H1 (cell line): ENCODE measurements around the gene RELN. TPM values are rescaled to one million over a fixed set of nuclear protein-coding genes. Genes with fewer than 3 reads are reported as not detected.

Experiments
- CTCF ChIA-PET: fragments of 300-600 bp; sonication (Branson Sonifier 250); formaldehyde crosslinking; loops from one replicate; lab custom pipeline; 2021; ENCODE audit not compliant: partially characterized antibody; lab: Charles Lee
- POLR2A ChIA-PET: fragments of 300-600 bp; sonication (Branson Sonifier 250); formaldehyde crosslinking; loops from one replicate; lab custom pipeline; 2021; ENCODE audit warnings: inconsistent platforms; ENCODE audit not compliant: partially characterized antibody; lab: Charles Lee
- DNase-seq, 2 experiments: peaks; one replicate each; pipeline versions ENCODE4 v3.0.0 to v3.0.0-alpha.2; 2010 to 2022; ENCODE audit warnings: low spot score in 2 of 2, low read depth in 1 of 2, mixed read lengths in 1 of 2
- FAIRE-seq: peaks from 2 replicates; lab custom pipeline; 2011; peaks lifted over from hg19 to GRCh38; lab: Jason Lieb, UNC
- H2AFZ ChIP-seq: 2 replicates; pipeline ENCODE4 v1.8.1; 2012; ENCODE audit warnings: low read length, inconsistent platforms
- H2AK5ac ChIP-seq: 2 replicates; pipeline ENCODE4 v1.6.1; 2013; ENCODE audit warnings: low read depth, low read length
- H2BK120ac ChIP-seq: replicated peaks from 2 replicates; pipeline ENCODE3; 2013; ENCODE audit warnings: low read depth, low read length, inconsistent platforms
- H2BK12ac ChIP-seq: 2 replicates; pipeline ENCODE4 v1.6.1; 2013; ENCODE audit warnings: low read depth, low read length
- H2BK15ac ChIP-seq: 2 replicates; pipeline ENCODE4 v1.6.1; 2013; ENCODE audit warnings: low read length
- H2BK20ac ChIP-seq: 2 replicates; pipeline ENCODE4 v1.6.1; 2013; ENCODE audit warnings: low read length
- H2BK5ac ChIP-seq: 2 replicates; pipeline ENCODE4 v1.6.1; 2013; ENCODE audit warnings: low read depth, low read length
- H3K14ac ChIP-seq: 2 replicates; pipeline ENCODE4 v1.6.1; 2013; ENCODE audit warnings: inconsistent platforms; ENCODE audit not compliant: insufficient read length
- H3K18ac ChIP-seq: 2 replicates; pipeline ENCODE4 v1.6.1; 2013; ENCODE audit warnings: low read length; ENCODE audit errors: extremely low read depth
- H3K23ac ChIP-seq: 2 replicates; pipeline ENCODE4 v1.6.1; 2013; ENCODE audit warnings: inconsistent platforms; ENCODE audit not compliant: insufficient read length
- H3K23me2 ChIP-seq: 2 replicates; pipeline ENCODE4 v1.6.1; 2013; ENCODE audit warnings: low read depth, low read length
- H3K27ac ChIP-seq: 2 replicates; pipeline ENCODE4 v1.6.1; 2011; ENCODE audit warnings: low read depth, low read length, inconsistent platforms
- H3K27me3 ChIP-seq, 4 experiments: replicated peaks in 1 of 4; 1 replicate in 1 of 4; 2 replicates in 3 of 4; pipeline versions ENCODE4 v1.6.1 to v1.8.1; 2011 to 2013; ENCODE audit warnings: low read length in 3 of 4, mild to moderate bottlenecking in 3 of 4, inconsistent platforms in 2 of 4, mixed read lengths in 2 of 4, moderate library complexity in 1 of 4; ENCODE audit not compliant: control insufficient read depth in 3 of 4, insufficient read depth in 3 of 4; ENCODE audit errors: extremely low read depth in 1 of 4
- H3K36me3 ChIP-seq, 4 experiments: 2 replicates each; pipeline versions ENCODE4 v1.6.1 to v1.8.1; 2011 to 2013; ENCODE audit warnings: mild to moderate bottlenecking in 4 of 4, low read length in 3 of 4, moderate library complexity in 2 of 4, control low read depth in 1 of 4, inconsistent platforms in 1 of 4; ENCODE audit not compliant: insufficient read depth in 4 of 4, control insufficient read depth in 2 of 4
- H3K4ac ChIP-seq: replicated peaks from 2 replicates; pipeline ENCODE3; 2013; ENCODE audit warnings: low read length, low read depth, mixed read lengths, inconsistent platforms; ENCODE audit not compliant: insufficient read length
- H3K4me1 ChIP-seq, 4 experiments: replicated peaks in 1 of 4; 1 replicate in 1 of 4; 2 replicates in 3 of 4; pipeline versions ENCODE4 v1.6.1 to v1.8.1; 2011 to 2013; ENCODE audit warnings: low read length in 3 of 4, inconsistent platforms in 2 of 4, mixed read lengths in 1 of 4; ENCODE audit not compliant: insufficient read depth in 4 of 4, control insufficient read depth in 3 of 4
- H3K4me2 ChIP-seq, 2 experiments: 2 replicates each; pipeline versions ENCODE4 v1.6.1 to v1.8.1; 2011 to 2013; ENCODE audit warnings: low read depth in 2 of 2, low read length in 2 of 2, control low read depth in 1 of 2, inconsistent platforms in 1 of 2, mild to moderate bottlenecking in 1 of 2; ENCODE audit not compliant: insufficient read depth in 1 of 2
- H3K4me3 ChIP-seq, 4 experiments: fragments of 200-600, 300-600 bp in 1 of 4; sonication (generic), shearing (Covaris generic), sonication (Bioruptor Twin) in 1 of 4; 2 replicates each; pipeline versions ENCODE4 v1.5.1 to v1.8.1; 2011 to 2016; ENCODE audit warnings: low read length in 4 of 4, low read depth in 3 of 4, control low read depth in 2 of 4, inconsistent platforms in 2 of 4, mild to moderate bottlenecking in 2 of 4, mixed read lengths in 1 of 4, moderate library complexity in 1 of 4; ENCODE audit not compliant: insufficient read depth in 2 of 4; ENCODE audit errors: extremely low read depth in 1 of 4
- H3K56ac ChIP-seq: replicated peaks from 2 replicates; pipeline ENCODE3; 2013; ENCODE audit warnings: low read depth, mild to moderate bottlenecking, mixed read lengths, low read length, inconsistent platforms; ENCODE audit not compliant: insufficient read length
- H3K79me1 ChIP-seq: 2 replicates; pipeline ENCODE4 v1.6.1; 2013; ENCODE audit warnings: low read depth, low read length, control low read depth
- H3K79me2 ChIP-seq, 2 experiments: 2 replicates each; pipeline versions ENCODE4 v1.6.1 to v1.8.1; 2012 to 2013; ENCODE audit warnings: low read length in 2 of 2, mild to moderate bottlenecking in 2 of 2, inconsistent platforms in 1 of 2; ENCODE audit not compliant: insufficient read depth in 2 of 2, control insufficient read depth in 1 of 2
- H3K9ac ChIP-seq, 4 experiments: replicated peaks in 1 of 4; 1 replicate in 1 of 4; 2 replicates in 3 of 4; pipeline versions ENCODE4 v1.6.1 to v1.8.1; 2011 to 2013; ENCODE audit warnings: low read depth in 3 of 4, low read length in 3 of 4, control low read depth in 2 of 4, mild to moderate bottlenecking in 2 of 4, moderate library complexity in 2 of 4, inconsistent platforms in 1 of 4; ENCODE audit errors: extremely low read depth in 1 of 4
- H3K9me3 ChIP-seq, 2 experiments: 2 replicates each; pipeline versions ENCODE4 v1.6.1 to v1.8.1; 2012 to 2013; ENCODE audit warnings: mild to moderate bottlenecking in 2 of 2, moderate library complexity in 2 of 2, control low read depth in 1 of 2, inconsistent platforms in 1 of 2, low read depth in 1 of 2, low read length in 1 of 2, mixed read lengths in 1 of 2; ENCODE audit not compliant: insufficient read depth in 2 of 2
- H4K20me1 ChIP-seq, 2 experiments: replicated peaks in 1 of 2; 2 replicates each; pipeline versions ENCODE3 to v1.8.1; 2011 to 2013; ENCODE audit warnings: inconsistent platforms in 2 of 2, low read length in 2 of 2, mild to moderate bottlenecking in 1 of 2; ENCODE audit not compliant: insufficient read depth in 2 of 2, control insufficient read depth in 1 of 2
- H4K5ac ChIP-seq: 2 replicates; pipeline ENCODE4 v1.6.1; 2013; ENCODE audit warnings: low read length, low read depth, mixed read lengths, inconsistent platforms; ENCODE audit not compliant: insufficient read length
- H4K8ac ChIP-seq: 2 replicates; pipeline ENCODE4 v1.8.0; 2013; ENCODE audit warnings: mild to moderate bottlenecking, moderate library complexity, low read length, inconsistent platforms; ENCODE audit not compliant: insufficient read depth; ENCODE audit errors: extremely low read depth
- H4K91ac ChIP-seq: replicated peaks from 2 replicates; pipeline ENCODE3; 2013; ENCODE audit warnings: low read length, mixed read lengths, inconsistent platforms; ENCODE audit not compliant: insufficient read length
- CBX8 ChIP-seq: fragments of 300-800, 300-1000 bp; sonication (generic); IDR thresholded peaks from 2 replicates; pipeline ENCODE4 v1.7.1; 2016; ENCODE audit warnings: low read depth, low read length, borderline replicate concordance
- HDAC2 ChIP-seq, 2 experiments: fragments of 300-600 bp in 1 of 2; sonication (generic) in 1 of 2; IDR thresholded peaks; 2 replicates each; pipeline ENCODE4 v1.6.1; 2011 to 2012; ENCODE audit warnings: low read depth in 2 of 2, low read length in 2 of 2, mild to moderate bottlenecking in 2 of 2, moderate library complexity in 2 of 2, borderline replicate concordance in 1 of 2, inconsistent platforms in 1 of 2
- HDAC6 ChIP-seq: IDR thresholded peaks from one replicate; pipeline ENCODE4 v1.7.1; 2012; ENCODE audit warnings: low read depth, mild to moderate bottlenecking, inconsistent platforms, low read length, moderate library complexity
- POU5F1 ChIP-seq: IDR thresholded peaks from 2 replicates; pipeline ENCODE4 v1.6.1; 2011; ENCODE audit warnings: low read depth, mild to moderate bottlenecking, low read length, moderate library complexity
- TBP ChIP-seq: IDR thresholded peaks from 2 replicates; pipeline ENCODE4 v1.6.1; 2011; ENCODE audit warnings: low read depth, low read length, improper control_type of control experiment
- WGBS, 2 experiments: shearing (Covaris generic) in 1 of 2; methylation state at CpG; one replicate each; pipeline versions ENCODE4 v1.1.6 to v1.1.7; 2013 to 2015; ENCODE audit warnings: low lambda C conversion rate in 2 of 2, mixed read lengths in 2 of 2, inconsistent platforms in 1 of 2, low coverage in 1 of 2, missing lambda C conversion rate in 1 of 2; ENCODE audit not compliant: insufficient replicate concordance in 2 of 2, insufficient coverage in 1 of 2, insufficient read length in 1 of 2; ENCODE audit errors: extremely low coverage in 1 of 2, missing lambda C conversion rate in 1 of 2; 5-methylcytosine and 5-hydroxymethylcytosine counted together
- polyA plus RNA-seq, 7 experiments: library from polyadenylated mRNA; depleted of rRNA in 3 of 7; stranded (reverse) in 5 of 7; unstranded in 2 of 7; fragments of >200 nt in 5 of 7; fragments of 200-250 nt in 2 of 7; gene quantifications; 1 replicate in 5 of 7; 2 replicates in 1 of 7; 4 replicates in 1 of 7; pipeline versions ENCODE4 v1.2.1 to v1.2.3, GENCODE V29; 2011 to 2013; ENCODE audit warnings: missing spikeins in 2 of 7, mixed read lengths in 2 of 7
- total RNA-seq: library from RNA; stranded (reverse); fragmentation: NEBNext Ultra II Directional; extraction: Animal tissue kit (Norgen Biotek cat#: 25700); gene quantifications from 2 replicates; pipeline ENCODE4 v1.2.1, GENCODE V29; 2021

The RELN gene
- total and polyA plus RNA-seq, 2 of the 8 experiments (the other 6 are each of a cell fraction or from before 2014, with no cell fraction given), result 0.03 to 0.07 TPM

GRCh38 chr7:103832438-103832837 is 157.0 kb downstream of the RELN start:
- no peak overlapping the region for H2BK20ac ChIP-seq
- H3K79me1 ChIP-seq, result no peaks in the 10 kb centered on the region
- H3K36me3 ChIP-seq, result no peaks in the 10 kb centered on the region; a peak in 1 of 8 replicates
- H3K23me2 ChIP-seq, result no peaks in the 10 kb centered on the region
- no peaks in the 10 kb centered on the region for H3K27me3 ChIP-seq
- H2BK15ac ChIP-seq, result no peak overlapping the region
- no peak overlapping the region for H2AFZ ChIP-seq
- H3K4me1 ChIP-seq, result no peaks in the 10 kb centered on the region
- H3K4me3 ChIP-seq, result no peak overlapping the region
- no peak overlapping the region for H2BK120ac ChIP-seq
- H3K14ac ChIP-seq, result no peak overlapping the region
- no peak overlapping the region for H4K8ac ChIP-seq
- H4K91ac ChIP-seq, result no peak overlapping the region
- no peak for DNase-seq
- H2AK5ac ChIP-seq, result no peak overlapping the region
- H3K23ac ChIP-seq, result no peak overlapping the region
- H3K79me2 ChIP-seq, result no peaks in the 10 kb centered on the region
- no peak overlapping the region for H3K56ac ChIP-seq
- no peak overlapping the region for H2BK12ac ChIP-seq
- H4K20me1 ChIP-seq, result no peaks in the 10 kb centered on the region
- no peak for FAIRE-seq
- no peak overlapping the region for H3K9ac ChIP-seq
- no peak overlapping the region for H3K18ac ChIP-seq
- no peak for TF ChIP-seq TBP
- no peak for TF ChIP-seq CBX8
- TF ChIP-seq HDAC2 (IDR thresholded peaks at IDR 0.05; ENCODE audit: borderline replicate concordance in 1 of 2, low read depth in 2 of 2, low read length in 2 of 2), result no peak
- no peak for TF ChIP-seq POU5F1
- no peak for TF ChIP-seq HDAC6
- ChIA-PET CTCF (interaction anchor here (0.7 kb wide), 1 partner anchor 982 kb away, joined by 4 read pairs; no protein-coding TSS in a partner anchor), POLR2A (no interaction called here)
- 44% methylated on average over 2 of the region's 2 CpGs; no CpG with 5 or more reads in 1 of the 2 experiments for WGBS, 2 experiments
- H4K5ac ChIP-seq, result no peak overlapping the region
- no peak overlapping the region for H3K4me2 ChIP-seq
- no peak overlapping the region for H3K4ac ChIP-seq
- no peaks in the 10 kb centered on the region for H3K9me3 ChIP-seq
- H3K27ac ChIP-seq, result no peak overlapping the region
- H2BK5ac ChIP-seq, result no peak overlapping the region
